Gastroesophageal sphincter (tissue), 4 donors: Measurements from ENCODE around the gene MYRIP. TPM values are rescaled to one million over a fixed set of nuclear protein-coding genes. Genes with fewer than 3 reads are reported as not detected.

ENCODE experiments used
- ATAC-seq: fragments of 150-250 bp; one replicate; pipeline ENCODE4 v1.9.1; 2016; ENCODE audit warnings: mild to moderate bottlenecking, moderate library complexity
- H3K27ac ChIP-seq, 4 donors: fragments of 200-600 bp; sonication (generic) in 3 of 4; 1 replicate in 3 of 4; 2 replicates in 1 of 4; pipeline ENCODE4 v1.5.1; 2016 to 2019
- H3K27me3 ChIP-seq: fragments of 200-600 bp; sonication (generic); one replicate; pipeline ENCODE4 v1.5.1; 2019
- H3K36me3 ChIP-seq, 2 donors: fragments of 200-600 bp; sonication (generic); one replicate each; pipeline ENCODE4 v1.5.1; 2019; ENCODE audit warnings: control low read depth in 1 of 2
- H3K4me1 ChIP-seq, 3 donors: fragments of 200-600 bp; sonication (generic); 1 replicate in 2 of 3; 2 replicates in 1 of 3; pipeline ENCODE4 v1.5.1; 2016 to 2019; ENCODE audit warnings: control low read depth in 2 of 3
- H3K4me3 ChIP-seq, 2 donors: fragments of 200-600 bp; sonication (generic); one replicate each; pipeline ENCODE4 v1.5.1; 2019; ENCODE audit warnings: mild to moderate bottlenecking in 1 of 2, moderate library complexity in 1 of 2
- H3K9me3 ChIP-seq, 3 donors: fragments of 200-600 bp; sonication (generic); one replicate each; pipeline ENCODE4 v1.5.1; 2017 to 2019; ENCODE audit warnings: control low read depth in 2 of 3
- EP300 ChIP-seq: sonication (generic); formaldehyde crosslinking; IDR thresholded peaks from one replicate; pipeline ENCODE4 v1.6.1; 2017; ENCODE audit warnings: antibody characterized with exemption, mild to moderate bottlenecking
- POLR2A ChIP-seq, 2 donors: fragments of 450-650 bp; IDR thresholded peaks; one replicate each; pipeline ENCODE4 v1.6.1; 2017; ENCODE audit warnings: antibody characterized with exemption in 2 of 2, mild to moderate bottlenecking in 2 of 2, moderate library complexity in 1 of 2
- POLR2AphosphoS5 ChIP-seq: sonication (generic); formaldehyde crosslinking; IDR thresholded peaks from one replicate; pipeline ENCODE4 v1.6.1; 2017; ENCODE audit warnings: antibody characterized with exemption
- WGBS, 2 donors: methylation state at CpG; one replicate each; pipeline ENCODE4 v1.1.5; 2018; ENCODE audit warnings: low coverage in 1 of 2; 5-methylcytosine and 5-hydroxymethylcytosine counted together
- total RNA-seq, 4 donors: library from RNA; depleted of rRNA; stranded (reverse); fragments of >200 nt; gene quantifications; one replicate each; pipeline ENCODE4 v1.1.0, GENCODE V29; 2016
- TF ChIP-seq, protein P1 (sequence below), 4 experiments: fragments of 200-600 bp in 2 of 4; fragments of 450-650 bp in 2 of 4; sonication (generic) in 1 of 4; IDR thresholded peaks; one replicate each; pipeline ENCODE4 v1.5.1; 2017 to 2019; ENCODE audit warnings: antibody characterized with exemption in 4 of 4, mild to moderate bottlenecking in 2 of 4, moderate library complexity in 2 of 4

MYRIP gene
- total RNA-seq, 4 donors from 2014 or later: 3.7 to 6.4 (median 5.0) TPM

DNA sequence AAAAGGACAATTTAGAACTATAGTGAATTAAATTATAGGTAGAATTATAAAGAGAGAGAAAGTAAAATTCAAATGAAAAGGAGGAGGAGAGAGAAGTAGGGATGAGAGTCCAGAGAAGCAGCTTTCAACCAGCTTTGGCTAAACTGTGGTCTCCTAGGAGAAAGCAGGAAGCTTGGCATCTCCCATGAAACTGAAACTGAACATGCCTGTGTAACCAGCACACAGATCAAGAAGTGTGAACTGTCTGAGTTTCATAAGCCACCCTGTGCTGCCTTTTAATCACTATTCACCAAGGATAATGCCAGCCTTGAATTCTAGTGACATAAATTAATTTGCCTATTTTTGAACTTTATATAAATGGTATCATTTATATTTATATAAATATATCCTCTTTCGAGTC, 128.5 kb downstream of the MYRIP start:
- 63% methylated on average over 1 of the region's 1 CpG; no CpG with 5 or more reads in 1 of the 2 donors for WGBS, 2 donors
- H3K9me3 ChIP-seq: no peaks in the 10 kb centered on the region
- peaks cover 0 to 6% (median 0%) of the 10 kb centered on the region in 3 donors for H3K4me1 ChIP-seq
- TF ChIP-seq POLR2A (IDR thresholded peaks at IDR 0.05) (no peak), EP300 (no peak), POLR2AphosphoS5 (no peak)
- TF ChIP-seq, protein P1, sequence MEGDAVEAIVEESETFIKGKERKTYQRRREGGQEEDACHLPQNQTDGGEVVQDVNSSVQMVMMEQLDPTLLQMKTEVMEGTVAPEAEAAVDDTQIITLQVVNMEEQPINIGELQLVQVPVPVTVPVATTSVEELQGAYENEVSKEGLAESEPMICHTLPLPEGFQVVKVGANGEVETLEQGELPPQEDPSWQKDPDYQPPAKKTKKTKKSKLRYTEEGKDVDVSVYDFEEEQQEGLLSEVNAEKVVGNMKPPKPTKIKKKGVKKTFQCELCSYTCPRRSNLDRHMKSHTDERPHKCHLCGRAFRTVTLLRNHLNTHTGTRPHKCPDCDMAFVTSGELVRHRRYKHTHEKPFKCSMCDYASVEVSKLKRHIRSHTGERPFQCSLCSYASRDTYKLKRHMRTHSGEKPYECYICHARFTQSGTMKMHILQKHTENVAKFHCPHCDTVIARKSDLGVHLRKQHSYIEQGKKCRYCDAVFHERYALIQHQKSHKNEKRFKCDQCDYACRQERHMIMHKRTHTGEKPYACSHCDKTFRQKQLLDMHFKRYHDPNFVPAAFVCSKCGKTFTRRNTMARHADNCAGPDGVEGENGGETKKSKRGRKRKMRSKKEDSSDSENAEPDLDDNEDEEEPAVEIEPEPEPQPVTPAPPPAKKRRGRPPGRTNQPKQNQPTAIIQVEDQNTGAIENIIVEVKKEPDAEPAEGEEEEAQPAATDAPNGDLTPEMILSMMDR (IDR thresholded peaks at IDR 0.05): no peak
- H3K4me3 ChIP-seq: no peak overlapping the region
- no peak for ATAC-seq
- H3K27me3 ChIP-seq: no peaks in the 10 kb centered on the region
- H3K27ac ChIP-seq: no peak overlapping the region
- H3K36me3 ChIP-seq: no peaks in the 10 kb centered on the region

DNA sequence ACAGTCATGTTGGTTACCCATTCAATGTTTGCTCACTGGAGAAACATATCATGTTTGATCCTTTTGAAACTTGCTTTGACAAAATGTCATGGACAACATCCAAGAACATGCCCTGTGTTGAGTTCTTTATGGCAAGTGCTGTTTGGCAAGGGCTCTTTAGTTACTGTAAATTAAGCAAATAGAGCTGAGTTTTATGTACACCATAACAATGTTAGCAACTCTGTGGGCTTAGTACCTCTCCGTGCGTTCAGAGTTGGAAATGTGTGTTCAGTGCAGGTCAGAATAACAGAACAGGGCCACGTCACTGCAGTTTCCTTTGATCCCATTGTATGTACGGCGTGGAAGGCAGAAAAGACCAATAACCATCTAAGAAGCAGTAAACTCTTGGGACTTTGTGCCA, 132.5 kb downstream of the MYRIP start:
- H3K4me1 ChIP-seq: no peaks in the 10 kb centered on the region
- H3K27me3 ChIP-seq: no peaks in the 10 kb centered on the region
- 61 to 63% methylated on average over 5 of the region's 5 CpGs for WGBS, 2 donors
- ATAC-seq: no peak
- TF ChIP-seq POLR2A (IDR thresholded peaks at IDR 0.05): no peak
- no peak for TF ChIP-seq POLR2AphosphoS5
- TF ChIP-seq EP300: no peak
- TF ChIP-seq, protein P1 (IDR thresholded peaks at IDR 0.05): no peak
- H3K36me3 ChIP-seq: no peaks in the 10 kb centered on the region
- H3K4me3 ChIP-seq: no peak overlapping the region
- H3K9me3 ChIP-seq: no peaks in the 10 kb centered on the region
- no peak overlapping the region for H3K27ac ChIP-seq

DNA sequence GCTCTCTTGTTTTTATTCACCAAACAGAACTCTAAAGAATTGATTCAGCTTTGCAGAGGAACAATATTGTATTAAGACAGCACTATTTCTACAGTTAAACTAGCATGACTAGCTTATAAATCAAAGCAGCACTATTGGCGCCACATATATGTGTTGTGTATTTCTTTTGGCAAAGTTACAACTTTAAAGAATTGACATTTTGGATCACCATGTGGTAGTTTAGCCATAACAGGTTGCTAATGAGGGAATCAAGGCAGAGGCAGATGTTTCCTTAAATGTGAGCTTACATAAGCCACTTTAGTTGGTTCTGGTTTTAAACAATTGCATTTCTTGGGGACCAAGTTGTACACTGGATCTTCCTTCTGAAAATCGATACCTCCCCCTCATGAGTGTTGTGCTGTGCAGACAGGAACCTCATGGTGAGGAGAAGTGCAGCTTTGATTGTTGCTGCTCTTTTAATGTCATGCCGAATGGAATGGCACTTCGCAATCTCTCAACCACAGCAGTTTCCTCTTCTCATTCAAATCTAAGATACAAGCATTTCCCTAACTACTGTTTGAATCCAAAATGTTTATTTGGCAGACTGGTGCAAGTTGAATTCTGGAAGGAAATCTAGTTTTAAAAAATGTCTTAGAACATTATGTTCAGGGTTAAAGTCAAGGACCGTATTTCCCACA, 151.2 kb downstream of the MYRIP start:
- TF ChIP-seq POLR2A (IDR thresholded peaks at IDR 0.05) (no peak), POLR2AphosphoS5 (no peak), EP300 (no peak)
- TF ChIP-seq, protein P1 (IDR thresholded peaks at IDR 0.05): no peak
- Histone ChIP-seq H3K4me1 (peaks cover 0 to 36% (median 3%) of the 10 kb centered on the region in 3 donors), H3K27ac (peak overlapping the region in 3 of 4 donors; percentile 24 to 60 (median 53)), H3K27me3 (no peaks in the 10 kb centered on the region), H3K36me3 (no peaks in the 10 kb centered on the region), H3K9me3 (no peaks in the 10 kb centered on the region), H3K4me3 (no peak overlapping the region)
- peak; percentile 72 for ATAC-seq
- 30 to 48% methylated on average over 5 of the region's 5 CpGs for WGBS, 2 donors

DNA sequence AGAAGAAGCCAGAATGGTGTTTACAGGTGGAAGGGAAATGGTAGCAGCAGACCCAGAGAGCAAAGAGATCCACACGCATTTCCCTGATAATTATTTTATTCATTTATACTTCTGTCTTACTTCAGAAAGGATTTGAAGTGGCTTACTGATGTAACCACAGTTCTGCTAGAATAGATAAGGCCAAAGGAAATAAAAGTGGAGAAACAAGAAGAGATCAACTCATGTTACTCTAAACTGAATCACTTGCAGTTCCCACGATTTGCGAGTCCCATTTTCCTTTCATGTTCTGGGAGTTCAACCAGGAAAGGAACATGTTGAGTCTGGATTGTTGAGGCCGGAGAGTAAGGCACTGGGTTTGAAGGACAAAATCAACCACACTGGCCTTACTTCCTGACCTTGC, 151.8 kb downstream of the MYRIP start:
- Histone ChIP-seq H3K36me3 (no peaks in the 10 kb centered on the region), H3K27me3 (no peaks in the 10 kb centered on the region), H3K4me3 (no peak overlapping the region), H3K27ac (peak overlapping the region; percentile 24 to 53 (median 46)), H3K4me1 (peaks cover 0 to 36% (median 3%) of the 10 kb centered on the region in 3 donors), H3K9me3 (no peaks in the 10 kb centered on the region)
- 34 to 61% methylated on average over 4 of the region's 4 CpGs for WGBS, 2 donors
- TF ChIP-seq EP300: no peak
- no peak for TF ChIP-seq POLR2AphosphoS5
- TF ChIP-seq, protein P1 (IDR thresholded peaks at IDR 0.05): no peak
- no peak for TF ChIP-seq POLR2A (IDR thresholded peaks at IDR 0.05)
- ATAC-seq: no peak

DNA sequence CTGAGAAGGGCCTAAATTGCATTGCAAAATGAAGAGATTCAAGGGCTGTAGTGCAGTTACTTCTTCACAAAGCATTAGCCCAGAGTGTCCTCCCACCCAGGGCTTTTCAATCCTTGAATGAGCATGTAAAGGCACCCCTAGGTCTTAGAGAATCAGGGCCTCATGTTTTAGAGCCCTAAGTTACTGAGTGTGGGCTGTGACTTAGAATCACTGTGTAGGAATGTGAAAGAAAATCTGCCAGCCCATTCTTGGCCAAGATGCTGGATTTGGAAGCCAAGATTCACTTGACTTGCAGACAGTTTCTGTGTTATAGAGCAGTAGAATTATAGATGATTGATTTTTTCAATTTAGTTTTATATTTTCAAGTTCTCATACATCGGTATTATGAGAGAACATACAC, 153.2 kb downstream of the MYRIP start:
- no peak for ATAC-seq
- TF ChIP-seq POLR2A (IDR thresholded peaks at IDR 0.05): no peak
- TF ChIP-seq, protein P1 (IDR thresholded peaks at IDR 0.05): no peak
- no peak for TF ChIP-seq POLR2AphosphoS5
- no peak for TF ChIP-seq EP300
- Histone ChIP-seq H3K27ac (peak overlapping the region in 3 of 4 donors; percentile 24 to 53 (median 52)), H3K36me3 (no peaks in the 10 kb centered on the region), H3K27me3 (no peaks in the 10 kb centered on the region), H3K9me3 (no peaks in the 10 kb centered on the region), H3K4me3 (no peak overlapping the region), H3K4me1 (peaks cover 0 to 36% (median 3%) of the 10 kb centered on the region in 3 donors)
- 58% methylated on average over 1 of the region's 1 CpG; no CpG with 5 or more reads in 1 of the 2 donors for WGBS, 2 donors
